Measurements from ENCODE around the gene TREX2. TPM values are rescaled to one million over a fixed set of nuclear protein-coding genes. Genes with fewer than 3 reads are reported as not detected.

TREX2 gene
- total RNA-seq, 4 donors from 2014 or later, result 0.18 TPM; not detected in 3

GRCh38 chrX:153463031-153463430, 17.2 kb upstream of the TREX2 start:
- TF ChIP-seq CTCF (IDR thresholded peaks at IDR 0.05 in 4 of 5, conservative IDR thresholded peaks at IDR 0.05 in 1 of 5) (no peak), POLR2A (IDR thresholded peaks at IDR 0.05) (no peak)
- Histone ChIP-seq H3K36me3 (no peaks in the 10 kb centered on the region), H3K4me1 (no peaks in the 10 kb centered on the region), H3K27me3 (no peaks in the 10 kb centered on the region), H3K27ac (no peak overlapping the region), H3K4me3 (no peak overlapping the region), H3K9me3 (no peaks in the 10 kb centered on the region)
- intact Hi-C loops (cut with DNase I; ENCODE audit: low total_unique reads), result no loop called here
- in situ Hi-C loops (cut with MboI; ENCODE audit: low sequenced_read_pairs in 4 of 4), result loop anchor here in 1 of 4 donors (25.0 kb wide), 1 partner anchor 526 kb away; no protein-coding TSS in a partner anchor
- DNase-seq (no peak), ATAC-seq (no peak)

- DNase-seq (no peak), ATAC-seq (no peak)
- H3K27ac ChIP-seq, result no peak overlapping the region
- H3K4me1 ChIP-seq, result peaks cover 0 to 3% of the 10 kb centered on the region in 2 donors
- no peak overlapping the region for H3K4me3 ChIP-seq
- intact Hi-C loops (cut with DNase I; ENCODE audit: low total_unique reads) (no loop called here), in situ Hi-C loops (cut with MboI; ENCODE audit: low sequenced_read_pairs in 4 of 4) (loop anchor here in 1 of 4 donors (25.0 kb wide), 1 partner anchor 525 kb away; no protein-coding TSS in a partner anchor)
- TF ChIP-seq POLR2A (IDR thresholded peaks at IDR 0.05) (no peak), CTCF (IDR thresholded peaks at IDR 0.05 in 4 of 5, conservative IDR thresholded peaks at IDR 0.05 in 1 of 5) (no peak)
- no peaks in the 10 kb centered on the region for H3K36me3 ChIP-seq
- H3K27me3 ChIP-seq, result no peaks in the 10 kb centered on the region
- no peaks in the 10 kb centered on the region for H3K9me3 ChIP-seq
These were observed 16.4 kb upstream of the TREX2 start for GRCh38 chrX:153462291-153462690.

- peak in 3 of 5 experiments; percentile 21 to 54 (median 36) for TF ChIP-seq CTCF (IDR thresholded peaks at IDR 0.05 in 4 of 5, conservative IDR thresholded peaks at IDR 0.05 in 1 of 5)
- no peak for TF ChIP-seq POLR2A (IDR thresholded peaks at IDR 0.05)
- Histone ChIP-seq H3K27me3 (no peaks in the 10 kb centered on the region), H3K36me3 (no peaks in the 10 kb centered on the region), H3K4me3 (no peak overlapping the region), H3K27ac (no peak overlapping the region), H3K9me3 (no peaks in the 10 kb centered on the region), H3K4me1 (peaks cover 5 to 7% of the 10 kb centered on the region in 2 donors)
- DNase-seq (no peak), ATAC-seq (no peak)
- intact Hi-C loops (cut with DNase I; ENCODE audit: low total_unique reads), result no loop called here
- in situ Hi-C loops (cut with MboI; ENCODE audit: low sequenced_read_pairs in 4 of 4), result loop anchor here in 1 of 4 donors (25.0 kb wide), 1 partner anchor 524 kb away; no protein-coding TSS in a partner anchor
These were observed 15.0 kb upstream of the TREX2 start for GRCh38 chrX:153460826-153461225.

- H3K9me3 ChIP-seq, result no peaks in the 10 kb centered on the region
- no peak overlapping the region for H3K4me3 ChIP-seq
- in situ Hi-C loops (cut with MboI; ENCODE audit: low sequenced_read_pairs in 4 of 4), result loop anchor here in 1 of 4 donors (25.0 kb wide), 1 partner anchor 523 kb away; no protein-coding TSS in a partner anchor
- TF ChIP-seq POLR2A (IDR thresholded peaks at IDR 0.05), result no peak
- TF ChIP-seq CTCF (IDR thresholded peaks at IDR 0.05 in 4 of 5, conservative IDR thresholded peaks at IDR 0.05 in 1 of 5), result no peak
- H3K27ac ChIP-seq, result no peak overlapping the region
- peaks cover 5 to 7% of the 10 kb centered on the region in 2 donors for H3K4me1 ChIP-seq
- no peak for ATAC-seq
- no peaks in the 10 kb centered on the region for H3K36me3 ChIP-seq
- intact Hi-C loops (cut with DNase I; ENCODE audit: low total_unique reads), result no loop called here
- no peak for DNase-seq
- H3K27me3 ChIP-seq, result no peaks in the 10 kb centered on the region
These were observed 14.1 kb upstream of the TREX2 start for GRCh38 chrX:153459986-153460385.

- in situ Hi-C loops (cut with MboI; ENCODE audit: low sequenced_read_pairs in 4 of 4), result loop anchor here in 1 of 4 donors (25.0 kb wide), 1 partner anchor 521 kb away; no protein-coding TSS in a partner anchor
- Histone ChIP-seq H3K36me3 (peaks cover 0 to 7% of the 10 kb centered on the region in 2 donors), H3K4me1 (peaks cover 5 to 7% of the 10 kb centered on the region in 2 donors), H3K27ac (no peak overlapping the region), H3K9me3 (no peaks in the 10 kb centered on the region), H3K4me3 (no peak overlapping the region), H3K27me3 (no peaks in the 10 kb centered on the region)
- no peak for DNase-seq
- ATAC-seq, result no peak
- no peak for TF ChIP-seq CTCF (IDR thresholded peaks at IDR 0.05 in 4 of 5, conservative IDR thresholded peaks at IDR 0.05 in 1 of 5)
- TF ChIP-seq POLR2A (IDR thresholded peaks at IDR 0.05), result no peak
- intact Hi-C loops (cut with DNase I; ENCODE audit: low total_unique reads), result no loop called here
These were observed 12.6 kb upstream of the TREX2 start for GRCh38 chrX:153458476-153458875.
